HG03135 (cell line): ENCODE measurements around the gene NCF2.

Experiments used
- ATAC-seq: cut with Tn5 transposase; IDR thresholded peaks from one replicate; pipeline ENCODE4 v1.9.1; 2021; ENCODE audit warnings: mild to moderate bottlenecking, moderate library complexity; ENCODE audit not compliant: unreplicated experiment

The NCF2 gene

DNA sequence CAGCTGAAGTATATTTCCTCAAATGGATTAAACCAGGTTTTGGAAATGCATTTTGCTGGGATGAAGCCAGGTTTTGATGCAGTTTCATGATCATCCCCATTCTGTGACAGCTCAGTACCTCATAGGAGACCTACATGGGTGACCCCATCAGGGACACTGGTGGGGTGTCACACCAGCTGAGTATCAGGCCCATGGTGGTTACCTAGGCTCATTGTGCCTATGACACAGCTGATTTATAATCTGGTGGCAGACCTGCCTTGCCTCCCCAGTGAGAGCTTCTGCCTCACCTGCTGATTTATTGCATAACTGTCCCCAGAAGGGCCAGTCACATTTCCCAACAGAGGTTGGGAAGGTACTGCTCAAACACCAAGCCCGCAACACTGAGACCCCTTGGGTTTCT is 3.8 kb downstream of the NCF2 start:
- ATAC-seq, result no peak

GRCh38 chr1:183585038-183585437 is 5.2 kb downstream of the NCF2 start:
- ATAC-seq, result no peak

DNA sequence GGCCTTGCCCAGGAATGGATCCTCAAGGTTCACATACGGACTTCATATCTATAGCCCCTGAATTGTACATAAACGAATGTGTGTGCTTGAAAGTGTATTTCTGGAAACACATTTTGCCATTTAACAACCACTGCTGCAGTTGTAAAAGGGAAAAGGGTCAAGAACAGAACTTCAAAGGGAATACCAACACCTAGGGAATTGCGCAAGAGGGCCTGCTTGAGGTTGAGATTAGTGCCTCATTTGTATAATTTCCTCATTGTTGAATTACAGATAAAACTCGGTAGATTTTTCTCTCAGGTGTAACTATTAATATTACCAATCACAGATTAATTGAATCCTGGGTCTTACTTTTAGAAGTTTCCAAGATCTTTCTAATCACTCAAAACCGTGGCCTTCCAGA is 6.1 kb downstream of the NCF2 start:
- ATAC-seq, result no peak

DNA sequence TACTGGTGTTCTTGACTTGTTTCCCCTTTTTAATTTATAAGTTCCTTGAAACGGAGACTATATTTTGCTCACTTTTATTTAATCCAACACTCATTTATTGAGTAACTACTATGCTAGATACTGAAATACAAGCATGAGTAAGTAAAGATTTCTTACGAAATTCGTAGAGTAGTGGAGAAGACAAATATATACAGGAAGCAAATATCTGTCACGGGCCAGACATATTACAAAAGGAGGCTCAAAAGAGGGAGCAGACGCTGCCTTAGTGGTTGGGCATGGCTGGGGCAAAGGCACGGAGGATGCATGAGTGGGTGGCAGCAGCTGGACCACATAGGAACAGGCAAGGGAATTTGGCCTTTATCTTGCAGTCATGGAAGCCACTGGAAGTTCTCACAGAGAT is 6.8 kb downstream of the NCF2 start:
- ATAC-seq, result no peak

- ATAC-seq, result no peak
These were observed 8.1 kb downstream of the NCF2 start for GRCh38 chr1:183582021-183582713.

GRCh38 chr1:183580281-183580682 is 10.0 kb downstream of the NCF2 start:
- no peak for ATAC-seq

DNA sequence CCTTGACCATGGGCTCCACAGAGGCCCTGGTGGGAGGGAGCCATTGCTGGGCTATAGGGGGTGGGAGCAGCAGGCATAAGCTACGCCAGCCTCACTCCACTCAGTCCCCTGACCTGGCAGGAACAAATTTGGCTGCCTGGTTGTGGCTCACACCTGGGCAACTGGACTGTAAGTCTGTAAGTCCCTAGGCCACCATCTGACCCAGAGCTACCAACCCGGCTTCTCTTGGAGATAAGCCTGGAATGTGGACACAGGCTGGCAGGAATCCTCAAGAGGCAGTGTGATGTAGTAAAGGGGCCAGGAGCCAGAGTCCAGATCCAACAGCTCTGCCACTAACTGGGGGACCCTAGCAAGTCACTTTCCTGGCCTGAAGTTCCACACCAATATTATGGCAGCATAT is 11.4 kb downstream of the NCF2 start:
- ATAC-seq, result no peak

DNA sequence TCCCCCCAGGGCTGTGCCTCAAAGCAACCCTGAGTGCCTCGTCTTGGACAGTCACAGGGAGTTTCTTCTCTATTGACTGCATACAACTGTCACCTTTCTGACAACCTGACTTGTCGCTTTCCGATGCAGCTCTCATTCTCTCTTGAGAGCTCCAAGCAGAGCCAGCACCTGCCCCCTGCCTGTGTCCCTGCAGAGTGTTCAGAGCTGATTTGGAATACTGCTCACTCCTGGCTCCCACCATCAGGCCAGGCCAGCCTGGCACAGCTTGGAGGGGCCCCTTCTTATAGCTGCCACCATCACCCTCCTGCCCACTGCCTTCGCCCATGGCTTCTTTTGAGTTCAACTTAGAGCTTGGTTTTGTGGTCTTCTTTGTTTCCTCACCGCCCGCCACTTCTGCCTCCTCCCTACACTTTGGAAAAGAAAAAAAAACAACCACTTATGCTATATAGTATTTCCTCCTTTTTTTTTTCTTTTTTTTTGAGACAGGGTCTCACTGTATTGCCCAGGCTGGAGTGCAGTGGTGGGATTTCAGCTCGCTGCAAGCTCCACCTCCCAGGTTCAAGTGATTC is 12.3 kb downstream of the NCF2 start:
- no peak for ATAC-seq

DNA sequence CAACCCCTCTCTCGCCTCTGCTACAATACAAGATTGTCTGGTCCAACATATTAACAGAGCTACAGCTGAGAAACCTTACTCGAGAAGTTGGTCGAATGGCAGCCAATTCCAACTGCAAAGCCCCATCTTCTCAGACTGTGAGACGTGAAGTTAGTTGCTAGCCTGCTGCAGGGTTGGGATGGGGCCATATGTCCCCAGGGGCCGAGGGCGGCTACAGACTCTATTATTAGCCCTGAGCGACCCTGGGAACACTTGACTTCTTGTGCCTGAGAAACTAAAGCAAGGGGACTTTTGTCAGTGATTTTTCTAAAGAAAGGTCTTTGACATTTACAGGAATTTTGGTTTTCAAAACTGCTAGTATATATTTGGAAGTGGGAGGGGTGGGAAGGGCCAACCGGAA is 13.7 kb downstream of the NCF2 start:
- no peak for ATAC-seq

GRCh38 chr1:183575606-183576005 is 14.7 kb downstream of the NCF2 start:
- ATAC-seq, result no peak

- no peak for ATAC-seq
These were observed 17.5 kb downstream of the NCF2 start for GRCh38 chr1:183572721-183573120.

- ATAC-seq, result no peak
These were observed 18.5 kb downstream of the NCF2 start for GRCh38 chr1:183571678-183572268.

DNA sequence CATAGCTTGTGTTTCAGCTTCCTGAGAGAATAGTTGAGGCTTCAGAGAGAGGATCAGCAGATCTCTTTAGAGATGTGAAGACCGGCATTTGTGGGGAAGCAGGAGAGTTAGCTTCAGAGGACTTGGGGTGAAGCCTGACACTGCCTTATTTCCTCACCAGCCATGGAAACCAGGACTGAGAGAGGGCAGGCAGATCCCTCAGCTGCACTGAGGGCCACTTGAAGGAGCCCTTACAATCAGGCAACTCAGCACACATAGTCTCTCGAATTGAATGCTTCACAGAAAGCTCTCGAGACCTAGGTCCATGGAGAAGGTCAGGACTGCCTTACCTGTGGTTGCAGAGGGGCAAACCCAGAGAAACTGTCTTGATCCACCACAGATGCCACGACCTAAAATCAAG is 19.8 kb downstream of the NCF2 start:
- ATAC-seq, result no peak

DNA sequence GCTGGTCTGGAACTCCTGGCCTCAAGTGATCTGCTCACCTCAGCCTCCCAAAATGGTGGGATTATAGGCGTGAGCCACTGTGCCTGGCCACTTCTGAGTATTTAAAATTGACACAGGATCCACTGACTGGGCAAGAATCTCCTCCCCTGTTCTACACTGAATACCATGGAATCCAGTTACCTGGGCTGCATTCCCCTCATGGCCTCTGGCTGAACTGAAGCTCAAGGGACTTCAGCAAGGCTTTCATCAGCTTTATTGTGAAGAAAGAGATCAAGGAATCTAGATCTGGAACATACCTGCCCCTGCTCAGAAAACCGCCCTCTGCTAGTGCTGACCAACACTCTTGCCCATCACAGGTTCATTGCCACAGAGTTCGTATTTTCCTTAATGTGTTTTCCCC is 20.5 kb downstream of the NCF2 start:
- no peak for ATAC-seq

DNA sequence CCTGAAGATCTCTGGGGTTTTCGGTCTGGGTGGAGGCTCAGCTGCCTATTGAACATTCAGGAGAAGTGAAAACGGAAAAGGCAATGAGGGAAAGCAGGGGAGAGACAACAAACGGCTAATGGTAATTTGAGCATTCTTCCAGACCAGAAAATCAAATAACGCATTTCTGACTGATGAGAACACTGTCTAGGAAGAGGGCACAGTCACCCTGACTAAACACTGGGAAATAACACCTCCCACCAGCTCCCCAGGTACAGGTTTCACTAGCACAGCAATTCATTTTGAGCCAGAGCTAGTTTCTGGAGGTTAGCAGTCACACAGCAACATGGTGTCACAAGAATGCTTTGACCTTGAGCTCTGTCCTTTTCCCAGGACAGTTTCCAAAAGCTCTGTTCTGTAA is 21.1 kb downstream of the NCF2 start:
- ATAC-seq, result no peak

DNA sequence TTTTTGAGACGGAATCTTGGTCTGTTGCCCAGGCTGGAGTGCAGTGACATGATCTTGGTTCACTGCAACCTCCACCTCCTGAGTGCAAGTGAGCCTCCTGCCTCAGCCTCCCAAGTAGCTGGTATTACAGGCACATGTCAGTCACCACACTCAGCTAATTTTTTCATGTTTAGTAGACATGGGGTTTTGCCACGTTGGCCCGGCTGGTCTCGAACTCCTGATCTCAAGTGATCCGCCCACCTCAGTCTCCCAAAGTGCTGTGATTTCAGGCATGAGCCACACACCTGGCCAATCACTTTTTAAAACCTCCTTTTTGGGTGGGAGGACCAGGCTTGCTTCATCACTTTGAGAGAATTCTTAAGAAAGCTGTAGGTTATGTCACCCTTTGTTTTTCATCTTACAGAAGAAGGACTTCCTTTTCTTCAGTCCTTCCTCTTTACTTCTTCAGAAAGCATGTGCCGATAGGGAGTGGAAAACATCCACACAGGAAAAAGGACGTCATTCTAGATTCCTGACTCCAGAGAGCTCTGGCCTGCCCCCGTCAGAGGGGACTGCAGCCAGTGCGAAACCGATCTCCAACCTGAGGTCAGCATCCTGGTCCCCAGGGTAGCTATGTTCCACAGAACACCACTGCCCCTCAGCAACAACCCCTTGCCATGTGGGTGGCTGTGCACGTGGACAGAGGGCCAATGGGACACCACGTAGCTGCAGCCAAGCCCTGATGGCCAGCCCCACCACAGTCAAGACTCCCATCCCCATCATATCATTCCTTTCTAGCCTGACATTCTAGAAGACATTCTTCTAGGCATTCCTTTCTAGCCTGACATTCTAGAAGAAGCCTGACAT is 21.9 kb downstream of the NCF2 start:
- no peak for ATAC-seq

- peak; percentile 72 for ATAC-seq
These were observed 22.7 kb downstream of the NCF2 start for GRCh38 chr1:183567584-183567983.

GRCh38 chr1:183566026-183566425 is 24.2 kb downstream of the NCF2 start:
- ATAC-seq, result no peak

DNA sequence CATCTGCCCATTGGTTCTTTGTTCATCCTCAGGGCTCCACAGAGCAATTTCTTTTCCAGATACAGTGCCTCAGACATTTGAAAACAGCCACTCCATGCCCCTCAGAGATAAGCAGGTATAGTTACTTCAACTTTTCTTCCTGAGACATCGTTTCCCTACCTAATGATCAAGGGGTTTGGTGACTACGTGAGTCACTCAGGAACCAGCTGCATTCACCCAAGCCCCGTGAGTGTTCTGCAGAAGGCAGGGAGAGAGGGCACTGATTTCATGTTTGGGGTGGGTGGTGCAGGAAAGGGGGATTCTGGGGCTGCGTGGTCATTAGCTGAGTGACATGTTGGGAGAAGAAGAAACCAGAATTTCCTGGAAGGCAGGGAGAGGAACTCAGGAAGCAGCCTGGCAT is 25.0 kb downstream of the NCF2 start:
- ATAC-seq, result no peak

GRCh38 chr1:183562701-183563100 is 27.6 kb downstream of the NCF2 start:
- no peak for ATAC-seq

DNA sequence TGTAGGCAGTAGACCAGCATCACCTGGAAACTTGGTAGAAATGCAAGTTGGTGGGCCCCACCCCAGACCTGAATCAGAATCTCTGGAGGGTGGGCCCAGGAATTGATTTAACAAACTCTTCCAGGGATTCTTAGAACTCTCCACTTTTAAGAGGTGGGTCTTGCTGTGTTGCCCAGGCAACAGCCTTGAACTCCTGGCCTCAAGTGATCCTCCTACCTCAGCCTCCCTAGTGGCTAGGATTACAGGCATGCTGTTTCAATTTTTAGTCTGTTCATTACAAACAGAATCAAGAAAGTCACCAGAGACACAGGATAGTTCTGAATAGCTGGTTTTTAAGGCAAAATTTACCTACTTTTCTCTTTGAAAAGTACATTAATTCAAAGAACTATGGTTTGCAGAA is 31.2 kb downstream of the NCF2 start:
- ATAC-seq, result no peak

- ATAC-seq, result no peak
These were observed 35.7 kb downstream of the NCF2 start for GRCh38 chr1:183554577-183554976.
